Stimulated activated CD4-positive, alpha-beta T cell treated with anti-CD3 and anti-CD28 coated beads, Interleukin-1b, Interleukin-23, amount 100 ng/mL, for 24 hours (primary cell): ENCODE measurements around the gene SNX6.
A peak's percentile ranks its signal among the peaks of the same experiment; 100 is the strongest.
"Not testable (repeated sequence)": the region's sequence is repeated elsewhere in the genome, so short reads cannot be mapped to it uniquely, and the experiment has no call there.

Experiments
- DNase-seq, 4 experiments: peaks; one replicate each; pipeline ENCODE4 v3.0.0-alpha.2; 2020; ENCODE audit warnings: low read depth in 4 of 4, low spot score in 1 of 4

Gene SNX6

DNA sequence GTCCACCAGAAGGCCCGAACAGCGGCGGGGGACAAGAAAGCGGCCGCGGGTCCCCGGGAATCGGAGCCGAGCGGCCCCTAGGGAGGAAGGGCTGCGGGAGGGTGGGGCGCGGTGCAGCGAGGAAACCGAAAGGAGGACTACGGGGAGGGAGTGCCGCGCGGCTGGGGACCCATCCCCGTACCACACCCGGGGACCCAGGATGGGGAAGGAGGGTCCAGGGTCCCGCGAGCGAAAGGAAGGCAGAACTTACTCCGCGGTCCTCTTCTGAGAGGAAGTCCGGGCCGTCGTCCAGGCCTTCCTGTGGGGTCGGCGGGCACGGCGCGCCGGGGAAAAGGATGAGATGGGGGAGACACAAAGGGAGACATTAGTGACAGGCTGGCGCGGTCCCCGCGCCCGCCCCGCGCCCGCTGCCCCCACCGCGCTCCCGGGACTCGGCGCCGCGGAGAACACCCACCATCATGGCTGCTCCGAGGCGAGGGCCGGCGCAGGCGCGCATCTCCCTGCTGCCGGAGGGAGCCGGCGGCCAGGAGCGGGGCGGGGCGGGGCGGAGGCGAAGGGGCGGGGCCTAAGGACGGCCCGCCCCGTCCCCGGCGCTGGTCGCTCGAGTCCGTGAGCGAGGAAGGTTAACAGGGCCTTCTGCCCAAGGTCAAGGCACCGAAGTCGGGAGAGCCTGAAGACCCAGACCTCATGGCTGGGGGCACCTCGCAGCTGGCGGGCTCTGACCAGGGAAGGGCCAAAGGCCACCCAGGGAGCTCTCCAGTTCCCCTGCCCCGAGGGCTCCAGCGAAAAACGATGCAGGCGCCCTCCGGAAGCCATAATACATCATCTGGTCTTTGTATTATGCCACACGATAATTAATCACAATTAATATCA lies at the start of gene SNX6:
Gene SNX6 (minus strand): TSS at position 492 of the 873 bp plus-strand sequence. CDS start 32 bp downstream, at position 460.
- peak; percentile 62 to 71 (median 69) for DNase-seq

DNA sequence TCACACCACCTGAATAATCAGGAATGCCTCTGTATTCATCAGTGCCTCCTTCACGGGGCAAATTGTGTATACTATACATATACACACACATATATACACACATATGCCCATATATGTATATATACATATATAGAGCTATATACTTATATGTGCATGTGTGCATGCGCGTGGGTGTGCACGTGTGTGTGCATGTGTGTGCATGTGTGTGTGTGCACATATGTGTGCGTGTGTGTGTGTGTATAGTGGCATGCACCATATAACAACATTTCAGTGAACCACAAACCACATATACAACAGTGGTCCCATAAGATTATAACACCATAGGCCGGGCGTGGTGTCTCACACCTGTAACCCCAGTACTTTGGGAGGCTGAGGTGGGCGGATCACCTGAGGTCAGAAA lies 48.8 kb upstream of the SNX6 start:
- DNase-seq, result no peak

DNA sequence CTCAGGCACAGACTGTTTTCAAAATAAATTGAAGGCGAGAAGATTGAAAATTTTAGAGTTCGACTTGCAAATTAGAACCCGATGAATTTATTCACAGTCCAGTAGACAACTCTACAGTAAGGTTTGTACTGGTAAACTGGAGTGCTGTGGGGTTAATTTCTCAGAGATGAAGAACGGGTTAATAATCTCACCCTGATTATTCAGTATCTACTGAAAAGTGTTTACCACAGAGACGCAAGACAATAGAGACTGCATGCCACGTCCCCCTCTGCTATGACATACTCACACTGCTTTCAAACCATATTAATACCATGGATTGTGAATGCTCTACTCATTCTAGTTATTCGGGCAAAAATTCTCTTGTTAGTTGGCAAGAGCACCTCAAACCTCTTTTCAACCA lies 48.4 kb upstream of the SNX6 start:
- DNase-seq, result no peak

DNA sequence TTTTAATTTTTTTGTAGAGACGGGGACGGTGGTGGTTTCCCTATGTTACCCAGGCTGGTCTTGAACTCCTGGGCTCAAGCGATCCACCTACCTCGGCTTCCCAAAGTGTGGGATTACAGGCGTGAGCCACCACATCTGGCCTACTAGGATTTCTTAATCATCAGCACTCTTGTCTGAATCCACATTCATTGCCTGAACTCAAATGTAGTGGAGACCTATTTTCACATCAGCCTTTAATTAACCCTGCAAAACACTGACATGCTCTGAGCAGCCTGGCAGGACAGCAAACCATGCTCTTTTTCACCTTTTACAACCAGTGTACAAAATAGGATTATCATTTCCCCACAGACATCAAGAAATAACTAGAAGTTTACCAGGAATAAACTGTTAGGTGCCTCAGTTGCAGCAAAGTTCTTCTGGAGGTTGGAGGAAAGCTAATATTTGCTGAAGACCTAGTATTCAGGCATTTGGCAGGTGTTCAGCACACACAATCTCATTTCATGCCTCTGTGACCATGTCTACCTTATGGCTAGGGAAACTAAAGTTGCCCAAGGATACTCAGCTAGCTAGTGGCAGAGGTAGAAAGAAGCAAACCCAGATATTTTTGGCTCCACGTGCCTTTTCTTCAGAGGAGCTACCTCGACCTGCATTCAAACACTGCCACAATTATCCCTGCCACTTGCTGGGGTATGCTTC lies 46.7 kb upstream of the SNX6 start:
- no peak for DNase-seq

DNA sequence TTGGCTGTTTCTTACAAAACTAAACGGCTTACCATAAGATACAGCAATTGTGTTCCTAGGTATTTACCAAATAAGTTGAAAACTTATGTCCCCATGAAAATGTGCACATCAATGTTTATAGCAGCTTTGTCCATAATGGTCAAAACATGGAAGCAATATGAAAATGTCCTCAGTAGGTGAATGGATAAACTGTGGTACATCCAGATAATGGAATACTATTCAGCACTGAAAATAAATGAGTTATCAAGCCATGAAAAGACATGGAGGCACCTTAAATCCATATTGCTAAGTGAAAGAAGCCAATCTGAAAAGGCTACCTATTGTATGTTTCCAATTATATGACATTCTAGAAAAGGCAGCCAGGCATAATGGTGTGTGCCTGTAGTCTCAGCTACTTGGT lies 43.8 kb upstream of the SNX6 start:
- no peak for DNase-seq

DNA sequence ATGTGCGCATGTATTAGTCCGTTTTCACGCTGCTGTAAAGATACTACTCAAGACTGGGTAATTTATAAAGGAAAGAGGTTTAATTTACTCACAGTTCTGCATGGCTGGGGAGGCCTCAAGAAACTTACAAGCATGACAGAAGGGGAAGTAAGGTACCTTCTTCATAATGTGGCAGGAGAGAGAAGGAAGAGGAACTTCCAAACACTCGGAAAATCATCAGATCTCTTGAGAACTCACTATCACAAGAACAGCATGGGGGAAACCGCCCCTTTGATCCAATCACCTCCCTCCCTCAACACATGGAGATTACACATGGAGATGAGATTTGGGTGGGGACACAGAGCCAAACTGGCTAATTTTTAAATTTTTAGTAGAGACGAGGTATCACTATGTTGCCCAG lies 41.8 kb upstream of the SNX6 start:
- no peak for DNase-seq

DNA sequence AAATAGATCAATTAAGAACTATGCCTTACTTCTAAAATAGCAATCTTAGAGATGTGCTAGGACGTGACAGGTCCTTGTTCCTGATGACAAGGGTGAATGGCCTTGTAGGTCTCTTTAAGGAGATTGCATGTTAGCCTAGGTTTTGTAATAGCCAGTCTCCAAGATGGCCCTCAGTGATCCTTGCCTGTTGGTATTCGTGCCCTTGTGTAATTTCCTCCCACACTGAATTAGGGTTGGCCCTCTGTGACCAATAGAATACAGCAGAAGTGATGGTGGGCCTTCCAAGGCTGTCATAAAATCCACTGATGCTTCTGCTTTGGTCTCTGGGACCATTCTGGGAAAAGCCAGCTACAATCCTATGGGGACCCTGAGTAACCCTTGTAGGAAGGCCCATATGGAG lies 38.2 kb upstream of the SNX6 start:
- no peak for DNase-seq

DNA sequence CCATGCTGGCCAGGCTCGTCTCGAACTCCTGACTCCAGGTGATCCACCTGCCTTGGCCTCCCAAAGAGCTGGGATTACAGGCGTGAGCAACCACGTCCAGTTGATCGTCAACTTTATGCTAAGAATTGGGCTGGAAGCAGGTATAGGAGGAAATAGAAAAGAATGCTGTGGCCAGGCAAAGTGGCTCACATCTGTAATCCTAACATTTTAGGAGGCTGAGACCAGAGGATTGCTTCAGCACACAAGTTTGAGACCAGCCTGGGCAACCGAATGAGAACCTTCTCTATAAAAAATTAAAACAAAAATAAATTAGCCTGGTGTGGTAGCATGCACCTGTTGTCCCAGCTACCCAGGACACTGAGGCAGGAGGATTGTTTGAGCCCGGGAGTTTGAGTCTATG lies 37.1 kb upstream of the SNX6 start:
- DNase-seq, result no peak

DNA sequence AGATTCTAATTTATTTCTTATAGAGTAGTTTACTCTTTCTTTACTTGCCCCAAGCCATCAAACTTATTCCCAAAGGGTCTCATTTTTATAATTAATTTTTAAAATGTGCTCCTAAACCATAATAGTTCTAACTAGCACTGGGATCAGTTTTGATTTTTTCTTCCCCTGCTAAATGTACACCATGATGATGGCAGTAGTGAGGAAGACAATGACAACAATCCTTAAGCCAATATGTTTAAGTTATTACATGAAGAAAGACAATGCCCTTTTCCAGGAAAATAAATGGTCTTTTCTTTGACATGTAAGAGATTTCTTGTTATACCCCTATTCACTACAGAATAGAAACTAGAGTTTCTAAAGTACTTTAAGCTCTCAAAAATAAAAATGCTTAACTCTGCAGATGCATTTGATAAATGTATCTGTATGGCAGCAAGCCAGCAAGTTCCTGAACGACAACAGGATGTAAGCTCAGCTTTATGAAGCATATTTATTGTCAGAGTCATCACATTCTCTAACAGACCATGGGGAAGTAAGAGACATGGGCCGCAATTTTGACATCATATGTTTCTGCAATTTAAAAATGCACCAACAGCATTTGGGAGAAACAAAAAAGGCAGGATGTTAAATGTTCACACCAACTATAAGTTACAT lies 36.0 kb upstream of the SNX6 start:
- no peak for DNase-seq

DNA sequence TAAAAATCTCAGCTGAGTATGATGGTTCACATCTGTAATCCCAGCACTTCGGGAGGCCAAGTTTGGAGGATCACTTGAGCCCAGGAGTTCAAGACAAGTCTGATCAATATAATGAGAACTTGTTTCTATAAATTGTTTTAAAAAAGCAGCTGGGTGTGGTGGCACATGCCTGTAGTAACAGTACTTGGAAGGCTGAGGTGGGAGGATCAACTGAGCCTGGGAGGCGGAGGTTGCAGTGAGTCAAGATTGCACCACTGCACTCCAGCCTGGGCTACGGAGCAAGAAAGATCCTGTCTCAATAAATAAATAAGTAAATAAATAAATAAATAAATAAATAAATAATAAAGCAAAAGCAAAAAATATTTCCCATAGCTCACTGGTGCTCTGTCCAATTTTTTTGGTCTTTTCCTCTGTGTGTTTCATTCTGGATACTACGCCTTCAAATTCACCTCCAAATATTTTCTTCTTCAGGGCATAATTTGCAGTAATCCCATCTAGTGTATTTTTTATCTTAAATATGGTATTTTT lies 32.7 kb upstream of the SNX6 start:
- DNase-seq, result no peak

DNA sequence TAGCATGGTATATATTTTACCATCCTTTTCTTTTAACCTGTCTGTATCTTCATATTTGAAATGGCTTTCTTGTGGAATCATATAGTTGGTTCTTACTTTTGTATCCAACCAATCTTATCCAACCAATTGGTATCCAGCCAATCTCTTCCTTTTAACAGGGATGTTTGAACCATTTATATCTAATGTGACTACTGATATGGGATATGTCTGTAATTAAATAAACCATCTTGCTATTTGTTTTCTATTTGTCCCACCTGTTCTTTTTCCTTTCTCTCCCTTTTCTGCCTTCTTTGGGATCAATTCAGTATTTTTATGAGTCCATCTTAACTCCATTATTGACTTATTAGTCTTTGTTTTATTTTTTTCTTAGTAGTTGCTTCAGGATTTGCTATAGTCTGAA lies 30.8 kb upstream of the SNX6 start:
- DNase-seq, result no peak

DNA sequence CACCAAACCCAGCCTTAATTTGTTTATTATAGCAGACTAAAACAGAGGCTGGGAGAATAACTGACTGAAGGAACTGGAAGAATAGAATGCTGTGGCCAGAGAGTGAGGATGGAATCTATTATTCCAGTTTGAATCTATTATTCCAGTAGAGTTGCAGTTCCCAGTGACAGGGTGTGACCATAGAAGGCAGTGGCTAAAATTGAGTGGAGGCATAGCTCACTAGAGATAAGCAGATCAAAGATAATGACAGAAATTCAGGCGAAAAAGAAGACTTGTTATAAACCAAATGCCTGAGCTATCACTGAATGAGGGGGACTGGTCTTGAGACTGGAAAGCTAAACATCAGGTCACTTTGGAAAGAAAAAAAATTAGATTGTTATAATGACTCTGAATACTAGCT lies 26.0 kb upstream of the SNX6 start:
- DNase-seq, result no peak

DNA sequence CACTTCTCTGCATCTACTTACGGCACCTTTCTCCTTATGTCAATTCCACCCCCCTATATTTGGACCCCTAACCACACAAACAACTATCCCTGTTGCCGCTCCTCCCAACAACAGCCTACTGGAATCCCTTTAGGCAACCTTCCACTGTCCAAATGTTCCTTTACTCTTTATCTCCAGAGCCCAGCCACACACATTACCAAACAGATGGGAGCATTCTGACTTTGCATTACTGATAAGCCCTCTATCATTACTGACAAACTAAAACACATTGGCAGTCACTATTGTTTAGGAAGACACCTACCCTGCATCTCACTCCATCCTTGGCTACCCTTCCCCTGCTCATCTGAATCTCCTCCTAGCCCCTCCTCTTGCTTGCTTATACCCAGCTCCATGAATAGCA lies 23.1 kb upstream of the SNX6 start:
- DNase-seq, result not testable (repeated sequence)

DNA sequence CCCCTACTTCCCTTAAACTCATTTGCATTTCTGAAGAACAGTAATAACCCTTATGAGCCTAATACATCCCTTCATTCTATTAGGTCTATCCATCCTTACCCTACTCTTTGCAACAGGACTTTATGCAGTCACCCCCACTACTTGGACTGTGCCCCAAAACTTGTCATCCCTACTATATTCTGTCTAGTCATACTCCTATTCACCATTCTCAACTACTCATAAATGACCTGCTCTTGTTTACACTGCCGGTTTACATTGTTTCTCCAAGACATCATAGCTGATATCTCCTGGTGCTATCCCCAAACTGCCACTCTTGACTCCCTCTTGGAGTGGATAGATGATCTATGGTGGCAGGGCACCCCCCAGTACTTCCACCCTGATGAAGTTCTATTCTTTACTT lies 22.4 kb upstream of the SNX6 start:
- not testable (repeated sequence) for DNase-seq

DNA sequence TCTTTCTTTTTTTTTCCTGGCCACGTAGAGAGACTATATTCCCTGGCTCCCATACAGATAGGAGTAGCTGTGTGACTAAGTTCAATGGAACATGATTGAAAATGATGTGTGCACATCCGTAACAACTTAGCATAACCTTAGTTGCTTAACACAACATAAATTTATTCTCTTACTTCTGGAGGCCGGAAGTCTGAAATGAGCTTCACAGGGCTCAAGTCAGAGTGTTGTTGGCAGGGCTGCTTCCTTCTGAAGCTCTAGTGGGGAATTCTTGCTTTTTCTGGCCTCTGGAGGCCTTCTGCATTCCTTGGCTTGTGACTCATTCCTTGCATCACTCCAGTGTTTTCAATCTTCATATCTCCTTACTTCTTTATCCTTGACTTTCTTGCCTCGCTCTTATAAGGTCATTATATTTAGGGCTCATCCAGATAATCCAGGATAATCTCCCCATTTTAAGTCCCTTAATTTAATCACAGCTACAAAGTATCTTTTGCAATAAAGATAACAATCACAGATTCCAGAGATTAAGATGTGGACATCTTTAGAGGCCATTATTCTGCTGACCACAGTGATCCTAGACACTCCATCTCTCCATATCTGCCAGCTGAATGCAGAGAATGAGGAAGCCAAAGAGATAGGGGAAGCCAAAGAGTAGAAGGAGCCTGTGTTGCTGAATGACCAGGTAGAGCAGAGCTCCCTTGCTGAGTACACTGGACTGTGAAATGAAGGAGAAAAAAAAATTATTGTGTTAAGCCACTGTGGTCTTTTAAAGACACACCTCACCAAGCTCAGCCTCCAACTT lies 21.0 kb upstream of the SNX6 start:
- no peak for DNase-seq

DNA sequence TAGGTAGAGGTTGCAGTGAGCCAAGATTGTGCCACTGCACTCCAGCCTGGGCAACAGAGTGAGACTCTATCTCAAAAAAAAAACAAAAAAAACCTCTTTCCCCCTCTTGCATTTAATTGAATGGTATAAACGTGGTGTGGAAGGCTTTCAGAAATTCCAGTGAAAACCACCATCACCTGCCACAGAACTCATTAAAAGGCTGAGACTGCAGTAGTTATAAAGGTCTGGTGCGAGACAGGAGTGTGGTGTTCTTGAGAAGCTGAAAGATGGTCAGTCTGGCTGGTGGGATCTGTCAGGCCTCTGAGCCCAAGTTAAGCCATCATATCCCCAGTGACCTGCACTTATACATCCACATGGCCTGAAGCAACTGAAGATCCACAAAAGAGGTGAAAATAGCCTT lies 20.1 kb upstream of the SNX6 start:
- DNase-seq, result not testable (repeated sequence)

DNA sequence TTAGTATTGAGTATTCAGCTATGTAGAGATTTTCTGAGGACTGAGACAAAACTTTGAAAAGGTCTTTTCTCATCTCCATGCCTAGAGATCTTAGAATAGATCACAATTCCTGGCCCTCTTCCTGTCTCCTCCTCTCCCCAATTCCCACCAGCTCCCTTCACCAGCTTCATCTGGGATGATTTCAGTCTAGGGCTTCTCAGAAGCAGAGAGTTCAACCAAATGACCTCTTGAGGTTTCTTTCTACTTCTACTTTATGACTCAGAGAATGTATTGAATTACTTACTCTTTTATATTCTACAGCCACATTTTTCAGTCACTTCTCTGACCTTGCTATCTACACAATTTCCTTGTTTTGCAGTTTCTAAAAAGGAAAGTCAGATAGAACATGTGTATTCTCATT lies 19.4 kb upstream of the SNX6 start:
- no peak for DNase-seq

DNA sequence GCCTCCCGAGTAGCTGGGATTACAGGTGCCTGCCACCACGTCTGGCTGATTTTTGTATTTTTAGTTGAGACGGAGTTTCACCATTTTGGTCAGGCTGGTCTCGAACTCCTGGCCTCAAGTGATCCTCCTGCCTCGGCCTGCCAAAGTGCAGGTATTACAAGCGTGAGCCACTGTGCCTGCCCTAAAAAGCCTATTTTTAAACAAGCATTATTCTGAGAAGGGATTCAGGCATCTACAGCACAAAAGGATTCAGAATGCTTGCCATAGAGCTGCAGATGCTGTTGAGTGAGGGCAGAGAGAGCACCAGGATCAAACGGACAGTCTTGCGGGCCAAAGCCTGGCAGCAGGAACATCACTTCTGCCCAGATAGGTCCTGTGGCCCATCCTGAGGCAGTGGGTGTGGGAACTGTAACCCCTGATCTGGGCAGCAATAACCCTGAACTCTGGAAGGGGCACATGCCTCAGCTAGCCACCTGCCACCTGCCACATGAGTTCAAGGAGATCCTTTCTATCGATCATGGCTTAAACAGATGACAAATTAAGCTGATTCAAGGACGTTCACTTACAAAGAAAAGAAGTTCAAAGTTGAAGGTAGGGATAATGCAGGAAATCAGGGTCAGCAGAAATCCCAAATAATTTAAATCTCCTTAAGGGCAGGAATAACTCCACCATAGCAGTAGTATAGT lies 16.8 kb upstream of the SNX6 start:
- no peak for DNase-seq

DNA sequence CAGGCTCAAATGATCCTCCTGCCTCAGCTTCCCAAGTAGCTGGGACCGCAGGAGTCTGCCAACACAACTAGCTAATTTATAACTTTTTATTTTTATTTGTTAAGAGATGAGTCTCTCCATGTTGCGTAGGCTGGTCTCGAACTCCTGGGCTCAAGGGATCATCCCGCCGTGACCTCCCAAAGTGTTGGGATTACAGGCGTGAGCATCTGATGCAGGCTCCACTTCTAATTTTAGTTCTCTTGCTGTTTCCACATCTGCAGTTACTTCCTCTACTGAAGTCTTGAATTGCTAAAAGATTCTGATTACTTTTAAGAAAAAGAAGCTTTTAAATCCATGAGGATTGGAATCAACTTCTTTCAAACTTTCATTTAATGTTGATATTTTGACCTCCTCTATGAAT lies 13.4 kb upstream of the SNX6 start:
- DNase-seq, result no peak

DNA sequence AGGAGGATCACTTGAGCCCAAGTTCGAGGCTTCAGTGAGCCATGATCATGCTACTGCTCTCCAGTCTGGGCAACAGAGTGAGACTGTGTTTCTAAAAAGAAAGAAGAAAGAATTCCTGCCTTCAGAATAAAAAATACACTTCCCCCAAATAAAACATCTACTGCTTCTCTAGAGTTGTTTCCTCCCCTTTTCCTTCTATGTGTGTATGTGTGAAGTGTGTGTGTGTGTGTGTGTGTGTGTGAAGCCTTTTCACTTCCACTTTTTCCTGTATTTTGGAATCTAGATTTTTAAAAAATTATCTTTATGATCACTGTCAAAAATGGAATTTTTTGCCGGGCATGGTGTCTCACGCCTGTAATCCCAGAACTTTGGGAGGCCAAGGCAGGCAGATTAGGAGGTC lies 12.6 kb upstream of the SNX6 start:
- DNase-seq, result no peak
